ENCODE measurements around the gene PDE11A.
"Not testable (repeated sequence)": the region's sequence is repeated elsewhere in the genome, so short reads cannot be mapped to it uniquely, and the experiment has no call there.

Gene PDE11A

GRCh38 chr2:177832611-177833433, 239.8 kb downstream of the PDE11A start:
- no peak for DNase-seq
- intact Hi-C loops (cut with DNase I): no loop called here

GRCh38 chr2:177830881-177831386, 241.6 kb downstream of the PDE11A start:
- DNase-seq: no peak
- intact Hi-C loops (cut with DNase I): no loop called here

- intact Hi-C loops (cut with DNase I): no loop called here
- peak in 2 of 10 donors; percentile 11 to 25 for DNase-seq
Measured at GRCh38 chr2:177828557-177828956, 244.0 kb downstream of the PDE11A start.

DNA sequence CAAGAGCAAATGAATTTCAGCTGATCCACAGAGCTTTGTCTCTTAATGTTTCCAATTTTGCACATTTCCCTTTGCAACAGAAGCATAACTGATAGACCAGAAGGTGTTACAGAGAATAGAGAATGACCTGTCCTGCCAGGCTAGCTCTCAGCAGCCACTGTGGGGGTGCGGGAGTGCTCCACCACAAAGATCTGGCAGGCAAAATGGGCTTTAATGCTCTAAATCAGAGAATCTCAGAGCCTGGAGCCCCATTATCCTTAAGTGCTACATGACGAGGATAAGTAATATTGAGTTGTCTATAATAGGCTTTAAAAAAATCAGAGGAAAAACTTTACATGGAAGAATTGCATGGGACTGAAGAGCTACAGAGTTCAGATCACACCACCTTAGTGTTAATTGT, 245.7 kb downstream of the PDE11A start:
- DNase-seq: no peak
- intact Hi-C loops (cut with DNase I): no loop called here

DNA sequence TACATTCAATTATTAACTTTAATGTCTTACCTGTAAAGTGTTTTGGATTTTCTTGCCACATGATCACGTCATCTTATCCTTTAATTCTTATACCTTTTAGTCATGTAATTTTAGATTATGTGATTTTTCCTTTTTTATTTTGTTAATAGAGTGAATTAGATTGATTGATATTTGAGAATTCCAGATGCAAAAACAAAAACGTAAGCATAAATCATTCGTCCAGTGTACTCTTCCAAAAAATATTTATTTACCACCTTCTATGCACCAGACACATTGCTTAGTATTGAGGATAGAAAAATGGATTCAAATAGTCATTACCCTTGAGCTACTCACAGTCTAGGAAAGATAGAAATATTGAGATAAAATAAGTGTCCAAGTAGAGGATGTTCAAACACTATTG, 249.6 kb downstream of the PDE11A start:
- intact Hi-C loops (cut with DNase I): no loop called here
- no peak for DNase-seq

DNA sequence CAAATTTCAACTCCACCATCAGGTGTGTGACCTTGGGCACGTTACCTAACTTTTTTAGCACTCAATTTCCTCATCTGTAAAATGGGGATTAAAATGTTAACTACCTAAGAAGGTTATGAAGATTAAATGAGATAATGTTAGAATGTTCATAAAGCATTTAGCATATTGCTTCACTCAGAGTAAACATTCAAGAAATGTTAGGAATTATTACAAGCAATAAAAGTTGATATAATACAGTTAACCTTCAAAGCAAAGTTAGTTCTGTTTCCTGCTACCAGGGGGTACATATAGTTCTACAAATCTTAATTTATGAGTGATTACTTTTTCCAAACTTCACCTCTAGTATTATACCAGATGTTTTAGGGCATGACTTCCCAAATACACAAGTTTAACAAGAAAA, 254.2 kb downstream of the PDE11A start:
- intact Hi-C loops (cut with DNase I): no loop called here
- no peak for DNase-seq

GRCh38 chr2:177817300-177817699, 255.3 kb downstream of the PDE11A start:
- intact Hi-C loops (cut with DNase I): no loop called here
- DNase-seq: no peak

- intact Hi-C loops (cut with DNase I): no loop called here
Measured at GRCh38 chr2:177816766-177817165, 255.8 kb downstream of the PDE11A start.

DNA sequence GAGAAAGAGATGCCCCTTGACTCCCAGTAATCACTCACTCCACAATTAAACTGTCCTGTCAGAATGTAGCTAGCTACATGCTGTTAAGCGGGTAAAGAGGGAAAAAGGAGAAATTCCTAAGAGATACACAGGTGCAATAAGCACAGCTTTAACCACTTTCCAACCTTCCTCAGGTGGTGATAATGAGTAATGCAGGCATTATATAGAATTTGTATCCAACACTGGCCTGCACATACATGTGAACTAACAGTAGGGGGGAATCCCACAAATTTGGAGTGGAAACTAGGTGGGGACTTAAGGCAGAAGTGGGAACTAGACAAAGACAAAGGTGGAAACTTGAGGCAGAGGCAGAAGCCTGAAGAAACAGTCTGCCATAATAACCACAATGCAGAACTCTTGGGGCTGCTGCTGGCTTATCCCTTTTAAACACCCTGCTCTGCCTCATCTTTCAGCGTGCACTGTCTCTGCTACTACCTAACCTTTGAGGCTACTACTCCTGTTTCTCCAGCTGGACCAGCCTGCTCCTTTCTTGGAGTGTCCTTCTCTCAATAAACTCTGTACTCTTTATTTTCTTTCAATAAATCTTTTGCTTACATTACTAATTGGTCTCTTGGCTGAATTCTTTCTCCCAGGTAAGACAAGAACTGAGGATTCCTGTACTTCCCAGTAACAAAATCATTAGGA, 259.7 kb downstream of the PDE11A start:
- intact Hi-C loops (cut with DNase I): no loop called here
- no peak for DNase-seq

More at GRCh38 chr2:177816766-177817165, 255.8 kb downstream of the PDE11A start:
- DNase-seq: no peak

- intact Hi-C loops (cut with DNase I): no loop called here
- DNase-seq: no peak
Measured at GRCh38 chr2:177810906-177811305, 261.7 kb downstream of the PDE11A start.

- no peak for DNase-seq
- intact Hi-C loops (cut with DNase I): no loop called here
Measured at GRCh38 chr2:177808984-177809809, 263.4 kb downstream of the PDE11A start.

- no peak for DNase-seq
Measured at GRCh38 chr2:177806025-177806424, 266.6 kb downstream of the PDE11A start.

DNA sequence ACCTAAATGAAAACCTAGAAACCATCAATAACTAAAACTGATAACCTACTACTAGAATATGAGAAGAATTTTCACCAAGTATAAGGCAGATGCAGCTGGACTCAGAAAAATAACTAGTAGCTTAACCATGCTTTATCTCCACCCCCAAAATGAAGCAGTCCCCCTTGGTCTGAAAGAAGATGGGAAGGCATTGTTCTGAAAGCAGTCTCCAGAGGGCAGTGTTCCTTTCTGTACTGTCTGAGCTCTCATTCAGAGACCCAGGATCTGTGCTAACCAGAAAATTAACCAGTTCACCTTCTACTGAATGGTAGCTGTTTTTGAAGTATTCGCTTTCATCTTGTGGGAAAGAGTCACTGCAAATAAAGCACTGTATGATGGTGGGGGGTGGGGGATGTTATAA, 273.0 kb downstream of the PDE11A start:
- intact Hi-C loops (cut with DNase I): no loop called here
- no peak for DNase-seq

More at GRCh38 chr2:177806025-177806424, 266.6 kb downstream of the PDE11A start:
- intact Hi-C loops (cut with DNase I): no loop called here

- DNase-seq: peak in 1 of 10 donors; percentile 62
- intact Hi-C loops (cut with DNase I): no loop called here
Measured at GRCh38 chr2:177797808-177798207, 274.8 kb downstream of the PDE11A start.

DNA sequence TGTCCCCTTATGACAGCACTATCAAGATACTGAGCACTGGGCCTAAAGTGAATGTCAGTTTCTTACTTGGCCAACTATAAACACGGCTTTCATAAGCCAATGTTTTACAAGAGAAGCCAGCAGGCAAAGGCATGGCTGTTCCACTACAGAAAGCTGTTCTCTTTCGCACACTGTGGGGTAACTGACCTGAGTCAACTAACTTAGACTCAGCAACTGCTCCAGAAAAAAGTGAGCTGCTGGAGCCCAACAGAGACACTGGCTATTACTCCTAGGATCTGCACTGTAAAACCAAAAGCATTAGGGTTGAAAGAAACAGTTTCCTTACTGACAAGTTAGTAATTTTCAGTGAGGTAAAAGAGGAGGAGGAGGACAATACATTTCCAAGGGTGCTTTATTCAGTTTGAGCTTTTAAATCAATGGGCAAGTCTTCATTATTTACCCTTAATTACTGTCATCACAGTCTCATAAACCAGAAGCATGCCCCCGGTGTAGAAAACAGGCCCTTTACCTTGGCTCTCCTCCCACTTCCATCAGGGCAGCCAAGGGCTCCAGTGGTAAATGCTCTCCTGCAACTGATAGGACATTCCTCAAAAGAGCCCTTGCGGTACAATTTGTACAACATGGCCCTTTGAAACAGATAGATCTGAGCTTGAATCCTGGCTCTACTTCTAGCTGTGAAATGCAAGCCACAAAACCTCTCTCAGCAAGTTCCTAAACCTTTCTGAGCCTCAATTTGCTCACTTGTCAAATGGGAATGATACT, 275.7 kb downstream of the PDE11A start:
- intact Hi-C loops (cut with DNase I): no loop called here
- no peak for DNase-seq

DNA sequence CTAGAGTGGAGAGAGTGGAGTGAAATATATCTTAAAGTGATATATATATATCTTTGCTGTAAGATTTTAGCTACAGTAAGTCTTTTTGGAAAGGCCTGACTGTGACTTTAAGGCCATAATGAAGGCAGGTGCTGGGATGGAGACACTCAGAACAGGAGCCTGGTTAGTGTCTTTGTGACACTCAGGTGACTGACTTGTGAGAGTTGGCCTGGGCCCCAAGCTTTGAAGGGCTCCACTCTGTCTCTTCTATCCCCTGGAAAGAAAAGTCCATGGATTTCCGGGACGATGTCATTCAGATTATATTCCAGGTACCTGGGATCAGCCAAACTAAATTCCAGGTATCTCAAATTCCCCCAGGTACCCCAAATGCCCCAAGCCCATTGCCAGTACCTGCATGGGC, 276.6 kb downstream of the PDE11A start:
- DNase-seq: no peak
- intact Hi-C loops (cut with DNase I): no loop called here

- intact Hi-C loops (cut with DNase I); DNase-seq: not testable (repeated sequence)
Measured at GRCh38 chr2:177785143-177785542, 287.4 kb downstream of the PDE11A start.

GRCh38 chr2:177784745-177785067, 287.9 kb downstream of the PDE11A start:
- intact Hi-C loops (cut with DNase I): no loop called here

DNA sequence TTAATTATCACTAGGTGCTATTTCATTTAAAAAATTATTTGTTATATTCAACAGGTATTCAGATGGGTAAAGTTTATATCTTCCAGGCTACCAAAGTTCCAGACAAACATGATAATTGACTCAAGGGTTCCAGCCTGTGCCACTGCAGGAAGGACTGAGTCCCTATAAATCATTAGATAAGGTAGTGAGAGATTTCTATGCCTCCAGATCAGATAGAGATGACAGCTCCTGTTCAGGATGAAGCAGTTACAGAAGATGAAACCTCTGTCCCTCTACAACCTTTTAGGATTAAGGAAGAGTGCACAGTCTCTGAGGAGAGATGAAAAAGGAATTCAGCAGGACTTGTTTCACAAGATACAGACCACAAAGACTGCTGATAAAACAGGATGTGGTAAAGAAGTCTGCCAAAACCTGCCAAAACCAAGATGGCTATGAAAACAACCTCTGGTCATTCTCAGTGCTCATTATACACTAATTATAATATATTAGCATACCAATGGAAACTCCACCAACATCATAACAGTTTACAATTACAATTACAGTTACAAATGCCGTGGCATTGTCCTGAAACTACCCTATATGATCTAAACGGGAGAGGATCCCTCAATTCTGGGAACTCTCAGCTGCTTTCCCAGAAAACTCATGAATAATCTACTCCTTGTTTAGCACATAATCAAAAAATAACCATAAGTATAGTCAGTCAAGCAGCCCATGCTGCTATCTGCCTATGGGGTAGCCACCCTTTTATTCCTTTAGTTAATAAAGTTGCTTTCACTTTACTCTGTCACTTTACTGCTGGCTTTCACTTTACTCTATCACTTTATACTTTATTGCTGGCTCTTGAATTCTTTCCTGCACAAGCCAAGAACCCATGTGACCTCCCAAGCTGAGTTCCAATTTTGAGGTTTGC, 288.5 kb downstream of the PDE11A start:
- intact Hi-C loops (cut with DNase I): no loop called here
- no peak for DNase-seq

More at GRCh38 chr2:177784745-177785067, 287.9 kb downstream of the PDE11A start:
- no peak for DNase-seq

Measured in posterior cingulate gyrus (tissue), 11 donors.